Ovary (tissue), 3 donors: ENCODE results near the gene COX15.

Experiments used
- EP300 ChIP-seq: sonication (generic); formaldehyde crosslinking; IDR thresholded peaks from one replicate; pipeline ENCODE4 v1.6.1; 2017; ENCODE audit warnings: antibody characterized with exemption
- POLR2A ChIP-seq: fragments of 450-650 bp; IDR thresholded peaks from one replicate; pipeline ENCODE4 v1.6.1; 2017; ENCODE audit warnings: antibody characterized with exemption, mild to moderate bottlenecking, moderate library complexity
- TF ChIP-seq, protein P1 (sequence below), 3 donors: fragments of 450-650 bp in 2 of 3; fragments of 200-600 bp in 1 of 3; IDR thresholded peaks; one replicate each; pipeline versions ENCODE4 v1.5.1 to v1.8.0; 2016 to 2022; ENCODE audit warnings: antibody characterized with exemption in 3 of 3, mild to moderate bottlenecking in 1 of 3
- donor health status: DM: no; HTN: no; CAD: no.

DNA sequence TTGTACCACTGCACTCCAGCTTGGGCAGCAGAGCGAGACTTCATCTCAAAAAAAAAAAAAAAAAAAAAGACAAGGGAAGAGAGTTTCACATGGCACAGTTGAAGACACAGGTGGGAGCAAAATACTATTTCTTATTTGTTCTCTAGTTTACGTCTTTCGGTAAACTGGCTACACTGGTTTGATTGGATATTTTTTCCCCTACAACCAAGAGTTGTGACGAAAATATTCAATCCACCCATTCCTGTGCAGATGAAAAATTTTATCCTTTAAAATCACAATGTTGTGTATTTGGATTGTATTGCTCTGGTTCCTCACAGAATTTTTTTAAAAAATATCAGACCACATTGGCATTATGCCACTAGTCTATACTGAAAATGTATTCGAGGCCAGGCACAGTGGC, 36.0 kb upstream of the COX15 start:
- TF ChIP-seq POLR2A, result no peak
- TF ChIP-seq, protein P1, sequence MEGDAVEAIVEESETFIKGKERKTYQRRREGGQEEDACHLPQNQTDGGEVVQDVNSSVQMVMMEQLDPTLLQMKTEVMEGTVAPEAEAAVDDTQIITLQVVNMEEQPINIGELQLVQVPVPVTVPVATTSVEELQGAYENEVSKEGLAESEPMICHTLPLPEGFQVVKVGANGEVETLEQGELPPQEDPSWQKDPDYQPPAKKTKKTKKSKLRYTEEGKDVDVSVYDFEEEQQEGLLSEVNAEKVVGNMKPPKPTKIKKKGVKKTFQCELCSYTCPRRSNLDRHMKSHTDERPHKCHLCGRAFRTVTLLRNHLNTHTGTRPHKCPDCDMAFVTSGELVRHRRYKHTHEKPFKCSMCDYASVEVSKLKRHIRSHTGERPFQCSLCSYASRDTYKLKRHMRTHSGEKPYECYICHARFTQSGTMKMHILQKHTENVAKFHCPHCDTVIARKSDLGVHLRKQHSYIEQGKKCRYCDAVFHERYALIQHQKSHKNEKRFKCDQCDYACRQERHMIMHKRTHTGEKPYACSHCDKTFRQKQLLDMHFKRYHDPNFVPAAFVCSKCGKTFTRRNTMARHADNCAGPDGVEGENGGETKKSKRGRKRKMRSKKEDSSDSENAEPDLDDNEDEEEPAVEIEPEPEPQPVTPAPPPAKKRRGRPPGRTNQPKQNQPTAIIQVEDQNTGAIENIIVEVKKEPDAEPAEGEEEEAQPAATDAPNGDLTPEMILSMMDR (IDR thresholded peaks at IDR 0.05), result no peak
- no peak for TF ChIP-seq EP300
